DLD1 (cell line): Measurements from ENCODE around the gene FBXO15.

Experiments used
- in situ Hi-C: cut with HindIII; loops from 2 replicates; pipeline ENCODE4 v1.10.0; 2017; ENCODE audit warnings: low sequenced_read_pairs

The FBXO15 gene

GRCh38 chr18:74147779-74148542 lies at the start of gene FBXO15, which contains the start of gene TIMM21:
Gene FBXO15 (minus strand): TSS chr18:74147834. CDS start chr18:74147785, 49 bp downstream.
Gene TIMM21 (plus strand): TSS chr18:74148523. CDS start chr18:74148809, 286 bp downstream.
- in situ Hi-C loops, result no loop called here

GRCh38 chr18:74196220-74197119 lies 48.8 kb upstream of the FBXO15 start:
- in situ Hi-C loops, result no loop called here

- in situ Hi-C loops, result no loop called here
Measured at GRCh38 chr18:74194691-74195090, 47.1 kb upstream of the FBXO15 start.

- in situ Hi-C loops, result no loop called here
Measured at GRCh38 chr18:74191577-74191976, 43.9 kb upstream of the FBXO15 start.

GRCh38 chr18:74190086-74190485 lies 42.5 kb upstream of the FBXO15 start:
- in situ Hi-C loops, result no loop called here

- in situ Hi-C loops, result no loop called here
Measured at GRCh38 chr18:74186661-74187060, 39.0 kb upstream of the FBXO15 start.

GRCh38 chr18:74185860-74186259 lies 38.2 kb upstream of the FBXO15 start:
- in situ Hi-C loops, result no loop called here

GRCh38 chr18:74184875-74185274 lies 37.2 kb upstream of the FBXO15 start:
- in situ Hi-C loops, result no loop called here

- in situ Hi-C loops, result no loop called here
Measured at GRCh38 chr18:74183130-74183529, 35.5 kb upstream of the FBXO15 start.

- in situ Hi-C loops, result no loop called here
Measured at GRCh38 chr18:74182335-74182734, 34.7 kb upstream of the FBXO15 start.

GRCh38 chr18:74179623-74180199 lies 32.1 kb upstream of the FBXO15 start:
- in situ Hi-C loops, result no loop called here

- in situ Hi-C loops, result no loop called here
Measured at GRCh38 chr18:74178884-74179283, 31.2 kb upstream of the FBXO15 start.

GRCh38 chr18:74175658-74176057 lies 28.0 kb upstream of the FBXO15 start:
- in situ Hi-C loops, result no loop called here

- in situ Hi-C loops, result no loop called here
Measured at GRCh38 chr18:74173434-74173750, 25.8 kb upstream of the FBXO15 start.

GRCh38 chr18:74172697-74173433 lies 25.2 kb upstream of the FBXO15 start:
- in situ Hi-C loops, result no loop called here

GRCh38 chr18:74171910-74172606 lies 24.4 kb upstream of the FBXO15 start:
- in situ Hi-C loops, result no loop called here

GRCh38 chr18:74166386-74166785 lies 18.8 kb upstream of the FBXO15 start:
- in situ Hi-C loops, result no loop called here

GRCh38 chr18:74163019-74163660 lies 15.5 kb upstream of the FBXO15 start:
- in situ Hi-C loops, result no loop called here

GRCh38 chr18:74155276-74155675 lies 7.6 kb upstream of the FBXO15 start:
- in situ Hi-C loops, result no loop called here

GRCh38 chr18:74154716-74155115 lies 7.1 kb upstream of the FBXO15 start:
- in situ Hi-C loops, result no loop called here
